ENCODE data around the gene MRPL58. TPM values are rescaled to one million over a fixed set of nuclear protein-coding genes. Genes with fewer than 3 reads are reported as not detected.

The MRPL58 gene
- total RNA-seq, 4 donors from 2014 or later, result 97.9 to 141 (median 107) TPM

GRCh38 chr17:75059369-75060345, 47.2 kb downstream of the MRPL58 start:
- TF ChIP-seq POLR2A (IDR thresholded peaks at IDR 0.05), result no peak
- peak; percentile 29 to 54 (median 46) for TF ChIP-seq CTCF (IDR thresholded peaks at IDR 0.05 in 4 of 5, conservative IDR thresholded peaks at IDR 0.05 in 1 of 5)
- peak overlapping the region in 2 of 4 donors; percentile 0 to 30 for H3K4me3 ChIP-seq

GRCh38 chr17:75060434-75061054, 48.1 kb downstream of the MRPL58 start:
- peaks cover 0 to 47% of the 10 kb centered on the region in 2 donors for H3K36me3 ChIP-seq
- H3K27me3 ChIP-seq, result no peaks in the 10 kb centered on the region
- in situ Hi-C loops (cut with MboI; ENCODE audit: low sequenced_read_pairs in 4 of 4) (no loop called here), intact Hi-C loops (cut with DNase I; ENCODE audit: low total_unique reads) (loop anchor here (1.0 to 10.0 kb wide), 4 partner anchors 50 to 142 kb away; partner anchors contain the start of gene NT5C)
- H3K4me3 ChIP-seq, result peak overlapping the region in 2 of 4 donors; percentile 0 to 30
- ATAC-seq (peak; percentile 91 to 93), DNase-seq (peak; percentile 66 to 84)
- H3K9me3 ChIP-seq, result no peaks in the 10 kb centered on the region
- TF ChIP-seq CTCF (IDR thresholded peaks at IDR 0.05 in 4 of 5, conservative IDR thresholded peaks at IDR 0.05 in 1 of 5) (no peak), POLR2A (IDR thresholded peaks at IDR 0.05) (no peak)
- peak overlapping the region; percentile 73 to 91 (median 82) for H3K27ac ChIP-seq
- peaks cover 17 to 18% of the 10 kb centered on the region in 2 donors for H3K4me1 ChIP-seq

More at GRCh38 chr17:75059369-75060345, 47.2 kb downstream of the MRPL58 start:
- peak overlapping the region; percentile 73 to 91 (median 82) for H3K27ac ChIP-seq
- DNase-seq (peak in 1 of 2 donors; percentile 61), ATAC-seq (peak; percentile 96)
- in situ Hi-C loops (cut with MboI; ENCODE audit: low sequenced_read_pairs in 4 of 4) (no loop called here), intact Hi-C loops (cut with DNase I; ENCODE audit: low total_unique reads) (loop anchor here (1.0 to 10.0 kb wide), 4 partner anchors 51 to 143 kb away; partner anchors contain the start of gene NT5C)
- peaks cover 0 to 45% of the 10 kb centered on the region in 2 donors for H3K36me3 ChIP-seq
- no peaks in the 10 kb centered on the region for H3K9me3 ChIP-seq
- peaks cover 17 to 18% of the 10 kb centered on the region in 2 donors for H3K4me1 ChIP-seq
- no peaks in the 10 kb centered on the region for H3K27me3 ChIP-seq

- Histone ChIP-seq H3K36me3 (peaks cover 0 to 47% of the 10 kb centered on the region in 2 donors), H3K27me3 (no peaks in the 10 kb centered on the region), H3K4me3 (no peak overlapping the region), H3K9me3 (no peaks in the 10 kb centered on the region), H3K4me1 (peaks cover 17 to 18% of the 10 kb centered on the region in 2 donors), H3K27ac (peak overlapping the region; percentile 73 to 91 (median 82))
- DNase-seq (no peak), ATAC-seq (no peak)
- no peak for TF ChIP-seq POLR2A (IDR thresholded peaks at IDR 0.05)
- no peak for TF ChIP-seq CTCF (IDR thresholded peaks at IDR 0.05 in 4 of 5, conservative IDR thresholded peaks at IDR 0.05 in 1 of 5)
- in situ Hi-C loops (cut with MboI; ENCODE audit: low sequenced_read_pairs in 4 of 4), result no loop called here
- intact Hi-C loops (cut with DNase I; ENCODE audit: low total_unique reads), result loop anchor here (2.0 to 10.0 kb wide), 3 partner anchors 50 to 141 kb away; no protein-coding TSS in a partner anchor
Measured at GRCh38 chr17:75061055-75061438, 48.6 kb downstream of the MRPL58 start.

- H3K27me3 ChIP-seq, result no peaks in the 10 kb centered on the region
- no peak for DNase-seq
- H3K4me1 ChIP-seq, result peaks cover 17 to 18% of the 10 kb centered on the region in 2 donors
- TF ChIP-seq CTCF (IDR thresholded peaks at IDR 0.05 in 4 of 5, conservative IDR thresholded peaks at IDR 0.05 in 1 of 5) (no peak), POLR2A (IDR thresholded peaks at IDR 0.05) (no peak)
- in situ Hi-C loops (cut with MboI; ENCODE audit: low sequenced_read_pairs in 4 of 4) (no loop called here), intact Hi-C loops (cut with DNase I; ENCODE audit: low total_unique reads) (loop anchor here (2.0 to 10.0 kb wide), 3 partner anchors 49 to 141 kb away; no protein-coding TSS in a partner anchor)
- no peak overlapping the region for H3K4me3 ChIP-seq
- H3K36me3 ChIP-seq, result peaks cover 0 to 47% of the 10 kb centered on the region in 2 donors
- H3K27ac ChIP-seq, result no peak overlapping the region
- H3K9me3 ChIP-seq, result no peaks in the 10 kb centered on the region
- no peak for ATAC-seq
Measured at GRCh38 chr17:75061618-75062017, 49.1 kb downstream of the MRPL58 start.

Measured in gastrocnemius medialis (tissue), 4 donors.